T-helper 2 cell treated with Interferon-gamma antibody and Interleukin-4, amounts not matched to agents 100 ng/mL and 5 ng/mL, for 36 hours (primary cell): ENCODE data around the gene MAOB. TPM values are rescaled to one million over a fixed set of nuclear protein-coding genes. Genes with fewer than 3 reads are reported as not detected.

Experiments
- intact Hi-C: fragments of 100-400 bp; cut with micrococcal nuclease; formaldehyde crosslinking; loops from one replicate; pipeline ENCODE4 v1.15.1; 2023
- total RNA-seq: library from RNA; stranded (reverse); gene quantifications from 2 replicates; pipeline ENCODE4 v1.2.3, GENCODE V29; 2022

Gene MAOB
- total RNA-seq, 1 donor from 2014 or later: 3.4 TPM

DNA sequence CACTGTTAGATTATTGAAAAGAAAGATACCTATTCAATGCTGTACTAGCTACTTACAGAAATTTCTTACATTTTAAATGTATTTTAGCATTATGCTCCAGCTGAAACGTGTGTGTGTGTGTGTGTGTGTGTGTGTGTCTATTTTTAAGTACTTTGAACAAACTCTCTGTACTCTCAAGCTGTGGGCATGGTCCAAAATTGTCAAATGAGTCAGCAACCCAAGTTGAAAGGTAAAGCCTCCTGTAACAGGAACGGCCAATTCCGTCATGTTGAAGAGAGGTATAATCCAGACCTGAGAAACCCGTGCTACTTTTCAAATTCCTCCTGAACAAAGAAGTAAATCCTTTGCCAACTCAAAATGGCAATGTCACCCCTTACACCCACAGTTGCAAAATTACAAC, 20.5 kb downstream of the MAOB start:
- intact Hi-C loops: no loop called here

GRCh38 chrX:43860646-43861370, 21.4 kb downstream of the MAOB start:
- intact Hi-C loops: no loop called here

- intact Hi-C loops: no loop called here
Measured at GRCh38 chrX:43853225-43853828, 28.9 kb downstream of the MAOB start.

DNA sequence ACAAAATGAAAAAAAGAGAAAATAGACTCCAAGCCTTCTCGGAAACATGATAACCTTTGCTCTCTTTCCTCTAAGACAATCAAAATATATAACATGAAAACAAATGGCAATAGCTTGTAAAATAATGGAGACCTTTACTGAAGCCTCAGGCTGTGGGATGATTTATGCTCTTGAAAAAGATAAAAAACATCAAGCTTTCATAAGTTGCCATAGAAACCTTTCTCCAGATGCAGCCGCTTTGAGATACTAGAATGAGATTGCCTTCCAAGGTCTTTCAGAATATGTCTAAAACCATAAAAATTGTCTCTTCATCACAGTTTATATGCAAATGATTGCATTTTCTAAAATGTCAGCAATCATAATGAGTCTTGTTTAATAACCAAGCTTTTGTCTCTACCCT, 31.6 kb downstream of the MAOB start:
- intact Hi-C loops: no loop called here

DNA sequence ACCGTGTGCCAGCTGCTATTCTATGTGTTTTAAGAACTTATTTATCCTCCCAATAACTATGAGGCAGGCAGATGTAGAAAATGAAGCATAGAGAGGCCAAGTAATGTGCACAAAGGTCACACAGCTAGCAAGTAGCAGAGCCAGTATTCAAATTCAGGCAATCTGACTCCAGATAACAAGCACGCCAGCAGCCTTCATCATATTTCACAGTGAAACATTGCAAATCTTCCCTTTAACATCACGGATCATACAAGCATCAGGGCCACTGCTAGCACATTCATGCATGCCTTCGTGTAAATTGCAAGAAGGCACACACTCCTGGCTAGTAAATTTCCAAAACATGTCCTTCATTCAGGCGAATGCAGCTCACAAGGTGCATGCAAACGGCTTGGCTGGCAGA, 33.1 kb downstream of the MAOB start:
- intact Hi-C loops: no loop called here

DNA sequence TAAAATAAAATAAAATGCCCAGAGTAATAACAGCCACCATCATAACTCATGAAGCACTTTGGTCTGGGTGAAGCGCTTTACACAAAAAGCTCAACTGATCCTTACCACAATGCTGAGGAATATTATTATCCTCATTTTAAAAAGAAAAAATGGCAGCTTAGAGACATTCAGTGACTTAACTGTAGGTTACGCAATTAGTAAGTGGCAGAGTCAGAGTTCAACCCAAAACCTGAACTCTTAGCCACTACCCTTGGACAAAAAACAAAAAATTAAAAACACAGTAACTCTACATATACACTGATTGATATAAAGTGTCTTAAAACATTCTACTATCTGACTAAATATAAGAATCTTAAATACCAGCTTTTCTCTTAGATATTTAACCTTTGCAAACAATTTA, 34.9 kb downstream of the MAOB start:
- intact Hi-C loops: no loop called here

DNA sequence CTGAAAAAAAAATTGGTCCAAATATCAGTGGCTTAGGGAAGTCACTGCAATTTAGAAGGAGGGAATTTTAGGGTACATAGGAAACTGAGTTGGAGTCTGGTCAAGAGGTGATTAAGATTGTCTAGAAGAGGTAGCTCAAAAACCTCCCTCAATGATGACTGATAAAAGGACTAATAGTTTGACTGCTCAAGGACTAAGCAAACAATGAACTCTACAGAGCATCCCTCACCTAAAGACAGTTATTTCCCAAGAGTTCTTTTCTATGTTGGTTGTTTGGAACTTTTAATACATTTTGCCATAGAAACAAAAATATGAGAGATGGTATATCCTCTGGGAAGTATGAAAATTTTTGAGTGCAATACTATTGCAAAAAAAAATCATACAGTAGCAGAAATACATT, 35.7 kb downstream of the MAOB start:
- intact Hi-C loops: no loop called here

DNA sequence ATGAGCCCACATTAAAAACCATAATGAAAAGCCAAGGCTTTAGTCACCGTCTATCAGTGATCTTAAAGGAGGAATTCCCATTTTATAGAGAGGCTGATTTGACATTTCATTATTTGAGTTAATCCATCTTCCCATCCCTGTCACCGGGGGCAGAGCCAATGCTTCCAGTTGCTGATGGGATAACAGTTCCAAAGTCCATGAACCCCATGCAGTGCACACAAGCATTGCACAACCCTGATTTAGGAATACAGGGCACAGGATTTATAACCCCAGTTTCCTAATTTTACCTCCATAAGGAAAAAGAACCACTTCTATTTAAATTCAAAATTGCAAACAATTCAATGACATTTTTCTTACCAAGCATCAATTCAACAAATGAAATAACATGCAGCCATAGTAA, 36.5 kb downstream of the MAOB start:
- intact Hi-C loops: no loop called here

DNA sequence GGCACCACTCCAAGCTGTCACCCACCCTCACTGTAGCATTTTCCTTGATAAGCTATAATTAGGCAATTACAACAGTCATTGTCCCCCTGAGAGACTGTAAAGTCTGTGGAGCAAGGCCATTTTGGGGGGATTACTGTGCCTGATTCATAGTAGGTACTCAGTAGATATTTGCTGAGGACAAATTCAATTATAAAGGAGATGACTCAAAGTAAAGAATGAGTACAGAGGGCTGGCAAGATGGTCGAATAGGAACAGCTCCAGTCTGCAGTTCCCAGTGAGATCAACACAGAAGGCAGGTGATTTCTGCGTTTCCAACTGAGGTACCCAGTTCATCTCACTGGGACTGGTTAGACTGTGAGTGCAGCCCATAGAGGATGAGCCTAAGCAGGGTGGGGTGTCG, 42.0 kb downstream of the MAOB start:
- intact Hi-C loops: no loop called here

- intact Hi-C loops: loop anchor here (10.0 kb wide), 2 partner anchors 108 to 408 kb away; no protein-coding TSS in a partner anchor
Measured at GRCh38 chrX:43836435-43837184, 45.6 kb downstream of the MAOB start.

DNA sequence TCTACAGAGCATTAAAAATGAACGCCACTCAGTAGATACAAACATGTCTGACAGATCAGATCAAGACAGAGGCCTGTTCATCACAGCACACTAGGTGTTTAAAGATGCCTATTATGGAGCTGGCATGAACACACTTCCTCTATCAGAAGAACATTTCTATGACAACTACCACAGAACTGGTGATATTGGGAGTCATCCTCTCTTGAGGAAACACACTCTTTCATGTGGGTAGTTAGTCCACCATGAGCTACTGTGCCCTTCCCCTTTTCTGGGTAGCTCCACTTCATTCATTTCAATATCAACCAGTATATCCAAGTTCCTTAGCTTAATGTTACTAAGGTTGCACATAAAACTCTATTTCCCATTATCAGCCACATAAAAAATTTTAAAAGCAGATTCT, 46.7 kb downstream of the MAOB start:
- intact Hi-C loops: loop anchor here (10.0 kb wide), 2 partner anchors 109 to 409 kb away; no protein-coding TSS in a partner anchor

GRCh38 chrX:43827791-43828190, 54.5 kb downstream of the MAOB start:
- intact Hi-C loops: no loop called here

DNA sequence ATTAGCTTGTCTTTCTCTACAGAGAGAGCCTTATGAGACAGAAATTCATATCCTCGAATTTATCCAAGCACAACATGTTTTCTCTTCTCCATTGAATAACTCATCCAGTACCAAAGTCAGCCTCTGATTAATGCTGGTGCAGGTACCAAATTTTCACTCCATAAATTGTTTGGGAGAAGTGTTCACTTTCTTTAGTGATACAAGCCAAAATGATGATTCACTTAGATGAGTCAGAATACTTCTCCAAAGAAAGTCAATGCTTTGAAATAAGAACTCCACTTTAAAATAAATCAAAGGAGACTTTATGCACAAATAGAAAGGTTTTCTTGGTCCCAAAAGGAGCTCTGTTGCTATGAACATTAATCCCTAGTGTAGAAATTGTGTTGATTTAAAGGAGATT, 60.2 kb downstream of the MAOB start:
- intact Hi-C loops: no loop called here

GRCh38 chrX:43817444-43817843, 64.8 kb downstream of the MAOB start:
- intact Hi-C loops: no loop called here

DNA sequence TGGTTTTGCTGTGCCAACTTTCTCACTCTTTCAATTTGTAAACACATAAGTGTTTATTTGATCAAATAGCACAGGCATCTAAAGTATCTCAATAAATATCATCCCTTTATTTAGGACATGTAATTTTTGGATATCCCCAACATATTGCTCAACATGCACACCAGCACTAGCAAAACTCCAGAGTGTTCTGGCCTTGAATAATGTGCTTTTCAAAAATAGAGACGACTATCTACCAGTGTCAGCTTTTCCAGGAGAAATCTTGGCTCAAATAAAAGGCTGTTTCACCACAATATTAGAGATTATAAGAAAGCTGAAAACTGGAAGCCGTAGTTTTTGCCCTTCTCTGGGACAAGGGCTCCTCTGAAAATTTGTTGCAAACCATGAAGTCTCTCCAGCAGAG, 67.0 kb downstream of the MAOB start:
- intact Hi-C loops: no loop called here

GRCh38 chrX:43813898-43814297, 68.4 kb downstream of the MAOB start:
- intact Hi-C loops: no loop called here

DNA sequence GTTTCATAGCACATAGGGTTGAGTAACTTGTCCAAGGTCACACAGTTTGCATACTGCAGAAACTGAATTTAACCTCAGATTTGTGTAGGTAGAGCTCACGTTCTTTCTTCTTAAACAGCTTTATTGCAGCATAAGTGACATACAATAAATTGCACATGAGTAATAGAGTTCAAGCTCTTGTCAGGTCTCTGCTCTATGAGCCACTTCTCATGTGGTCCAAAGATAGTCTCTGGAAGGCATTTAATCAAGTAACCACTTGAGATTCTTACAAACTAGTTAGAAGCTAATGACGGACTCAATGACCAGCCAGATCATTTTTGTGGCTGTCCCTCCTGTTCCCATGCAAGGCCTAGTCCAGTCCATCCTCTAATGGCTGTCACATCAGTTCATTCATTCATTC, 68.9 kb downstream of the MAOB start:
- intact Hi-C loops: no loop called here

- intact Hi-C loops: no loop called here
Measured at GRCh38 chrX:43809463-43809862, 72.8 kb downstream of the MAOB start.

DNA sequence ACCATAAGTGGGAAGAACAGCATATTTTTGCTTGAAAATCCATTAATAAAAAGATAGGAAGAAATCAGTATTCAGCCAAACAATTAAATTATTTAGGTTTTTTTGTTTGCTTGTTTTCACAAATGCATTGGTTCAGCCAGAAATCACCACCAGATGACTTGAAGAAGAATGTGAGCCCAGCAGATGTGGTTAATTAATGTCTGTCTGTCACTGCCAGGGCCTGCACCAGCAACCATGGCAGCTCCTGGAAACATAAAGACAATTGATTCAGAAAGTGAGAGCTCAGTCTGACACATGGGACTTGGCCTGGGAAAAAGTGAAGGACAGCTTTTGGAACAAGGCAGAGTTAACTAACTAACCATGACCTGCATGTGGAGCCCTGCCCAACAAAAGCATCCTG, 74.0 kb downstream of the MAOB start:
- intact Hi-C loops: no loop called here

DNA sequence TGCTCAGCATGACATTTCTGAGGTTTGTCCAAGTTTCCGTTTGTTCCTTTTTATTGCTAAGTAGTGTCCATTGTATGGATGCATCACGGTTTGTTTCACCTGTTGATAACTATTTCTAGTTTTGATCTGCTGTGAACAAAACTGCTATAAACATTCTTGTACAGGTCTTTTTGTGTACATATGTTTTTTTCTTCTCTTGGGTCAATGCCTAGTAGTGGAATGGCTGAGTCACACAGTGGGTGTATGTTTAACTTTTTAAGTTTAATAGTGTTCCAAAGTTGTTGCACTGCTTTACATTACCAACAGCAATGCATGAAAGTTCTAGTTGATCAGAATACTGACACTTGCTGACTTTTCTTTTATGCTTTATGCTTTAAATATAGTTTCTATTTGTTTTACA, 76.7 kb downstream of the MAOB start:
- intact Hi-C loops: no loop called here

DNA sequence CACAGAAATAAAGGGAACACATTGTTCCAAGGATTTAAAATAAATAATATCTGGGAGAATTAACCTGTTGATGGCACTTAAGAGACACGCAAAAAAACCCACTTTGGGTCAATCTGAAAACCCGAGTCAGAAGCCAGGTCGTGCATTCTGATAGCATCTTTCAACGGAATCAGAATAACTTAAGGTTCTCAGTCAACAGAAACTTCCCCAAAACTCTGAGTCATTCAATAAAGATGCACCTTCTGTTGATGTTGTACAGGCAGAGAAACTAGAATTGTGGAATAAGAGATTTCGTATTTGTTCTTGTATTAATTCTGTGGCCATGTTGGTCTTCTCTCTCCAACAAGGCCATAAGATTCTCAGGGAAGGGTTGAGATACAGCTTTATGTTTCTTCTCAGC, 78.2 kb downstream of the MAOB start:
- intact Hi-C loops: no loop called here

- intact Hi-C loops: no loop called here
Measured at GRCh38 chrX:43785930-43786591, 96.2 kb downstream of the MAOB start.
